ENCODE results near the gene RNMT. TPM values are rescaled to one million over a fixed set of nuclear protein-coding genes. Genes with fewer than 3 reads are reported as not detected.

RNMT gene
- total RNA-seq, 4 donors from 2014 or later, result 26.7 to 45.9 (median 34.0) TPM

DNA sequence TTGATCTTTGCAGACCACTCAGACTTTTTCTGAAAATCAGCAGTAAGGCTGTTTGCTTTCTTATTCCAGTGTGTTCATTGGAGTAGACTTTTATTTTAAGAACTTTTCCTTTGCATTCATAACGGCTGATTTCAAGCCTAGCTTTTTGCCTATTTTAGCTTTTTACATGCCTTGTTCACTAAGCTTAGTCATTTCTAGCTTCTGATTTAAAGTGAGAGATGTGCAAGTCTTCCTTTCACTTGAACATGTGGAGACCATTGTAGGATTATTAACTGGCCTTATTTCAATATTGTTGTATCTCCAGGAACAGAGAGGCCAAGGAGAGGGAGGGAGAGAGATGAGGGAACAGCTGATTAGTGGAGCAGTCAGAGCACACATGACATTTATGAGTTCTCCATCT, 32.1 kb downstream of the RNMT start:
- Histone ChIP-seq H3K4me1 (peaks cover 0 to 7% of the 10 kb centered on the region in 2 donors), H3K9me3 (no peaks in the 10 kb centered on the region), H3K27ac (no peak overlapping the region), H3K27me3 (no peaks in the 10 kb centered on the region), H3K4me3 (replicated peaks in 1 of 3) (no peak overlapping the region), H3K36me3 (peaks cover 17 to 24% of the 10 kb centered on the region in 2 donors)
- intact Hi-C loops (cut with DNase I), result no loop called here
- 80 to 91% methylated on average over 1 of the region's 1 CpG for WGBS, 2 donors
- DNase-seq, result no peak
- TF ChIP-seq, protein P1, sequence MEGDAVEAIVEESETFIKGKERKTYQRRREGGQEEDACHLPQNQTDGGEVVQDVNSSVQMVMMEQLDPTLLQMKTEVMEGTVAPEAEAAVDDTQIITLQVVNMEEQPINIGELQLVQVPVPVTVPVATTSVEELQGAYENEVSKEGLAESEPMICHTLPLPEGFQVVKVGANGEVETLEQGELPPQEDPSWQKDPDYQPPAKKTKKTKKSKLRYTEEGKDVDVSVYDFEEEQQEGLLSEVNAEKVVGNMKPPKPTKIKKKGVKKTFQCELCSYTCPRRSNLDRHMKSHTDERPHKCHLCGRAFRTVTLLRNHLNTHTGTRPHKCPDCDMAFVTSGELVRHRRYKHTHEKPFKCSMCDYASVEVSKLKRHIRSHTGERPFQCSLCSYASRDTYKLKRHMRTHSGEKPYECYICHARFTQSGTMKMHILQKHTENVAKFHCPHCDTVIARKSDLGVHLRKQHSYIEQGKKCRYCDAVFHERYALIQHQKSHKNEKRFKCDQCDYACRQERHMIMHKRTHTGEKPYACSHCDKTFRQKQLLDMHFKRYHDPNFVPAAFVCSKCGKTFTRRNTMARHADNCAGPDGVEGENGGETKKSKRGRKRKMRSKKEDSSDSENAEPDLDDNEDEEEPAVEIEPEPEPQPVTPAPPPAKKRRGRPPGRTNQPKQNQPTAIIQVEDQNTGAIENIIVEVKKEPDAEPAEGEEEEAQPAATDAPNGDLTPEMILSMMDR (IDR thresholded peaks at IDR 0.05), result no peak
- no peak for TF ChIP-seq POLR2A (IDR thresholded peaks at IDR 0.05)

DNA sequence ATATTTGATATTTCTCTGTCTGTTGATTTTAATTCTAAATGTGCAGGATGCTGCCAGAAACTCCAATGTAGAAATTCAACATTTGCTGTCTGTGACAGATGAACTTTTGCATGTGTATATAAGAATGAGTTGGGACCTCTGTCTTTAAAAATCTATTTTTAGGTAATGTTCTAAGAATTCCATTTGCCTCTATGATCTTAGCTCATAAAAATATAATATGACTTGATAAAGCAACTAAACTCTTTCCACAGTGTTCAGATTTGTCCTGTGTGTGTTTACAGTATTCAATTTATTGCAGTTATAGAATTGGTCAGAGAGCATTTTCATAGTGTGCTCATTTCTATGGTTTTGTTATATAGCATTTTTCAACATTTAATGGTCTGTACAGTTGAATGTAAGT, 33.6 kb downstream of the RNMT start:
- Histone ChIP-seq H3K4me3 (replicated peaks in 1 of 3) (no peak overlapping the region), H3K36me3 (peaks cover 13% of the 10 kb centered on the region in 2 donors), H3K27ac (no peak overlapping the region), H3K9me3 (no peaks in the 10 kb centered on the region), H3K27me3 (no peaks in the 10 kb centered on the region), H3K4me1 (peaks cover 0 to 7% of the 10 kb centered on the region in 2 donors)
- TF ChIP-seq, protein P1 (IDR thresholded peaks at IDR 0.05), result no peak
- no peak for TF ChIP-seq POLR2A (IDR thresholded peaks at IDR 0.05)
- intact Hi-C loops (cut with DNase I), result no loop called here
- no peak for DNase-seq

DNA sequence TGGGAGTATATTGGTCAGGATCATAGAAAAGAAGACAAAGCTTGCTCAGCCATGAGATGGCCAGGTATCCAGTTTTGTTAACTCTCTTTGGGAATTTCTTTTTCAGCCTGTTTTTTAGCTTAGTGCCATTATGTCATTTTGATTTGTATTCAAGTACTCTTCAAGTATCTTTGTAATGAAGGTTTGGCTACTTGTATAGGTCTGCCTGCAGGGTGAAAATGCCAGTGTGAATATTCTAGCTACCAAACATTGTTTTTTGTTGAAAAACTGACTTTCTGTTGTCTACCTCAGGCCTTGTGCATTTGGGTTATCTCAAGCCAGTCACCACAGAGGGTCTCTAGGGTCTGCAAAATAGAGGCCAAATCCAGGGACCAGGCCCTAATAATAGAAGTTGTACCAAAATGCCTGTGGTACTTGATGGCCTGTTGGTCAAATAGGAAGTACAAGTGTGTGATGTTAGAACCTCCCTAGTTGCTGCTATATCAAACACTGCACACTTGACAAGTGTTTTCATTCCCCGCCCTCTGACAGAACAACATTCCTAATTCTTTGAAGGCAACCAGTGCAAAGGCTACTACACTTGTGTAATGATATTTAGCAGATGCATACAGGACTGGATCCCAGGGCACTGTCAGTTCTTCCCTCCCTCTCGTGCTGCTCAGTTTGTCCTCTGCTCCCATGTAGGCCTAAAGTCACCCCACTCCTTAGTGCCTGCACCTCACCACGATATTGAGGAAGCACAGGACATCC, 36.4 kb downstream of the RNMT start:
- TF ChIP-seq, protein P1 (IDR thresholded peaks at IDR 0.05), result no peak
- TF ChIP-seq POLR2A (IDR thresholded peaks at IDR 0.05), result no peak
- Histone ChIP-seq H3K36me3 (peaks cover 0 to 3% of the 10 kb centered on the region in 2 donors), H3K4me3 (replicated peaks in 1 of 3) (no peak overlapping the region), H3K4me1 (peaks cover 0 to 7% of the 10 kb centered on the region in 2 donors), H3K27ac (no peak overlapping the region), H3K27me3 (no peaks in the 10 kb centered on the region), H3K9me3 (no peaks in the 10 kb centered on the region)
- DNase-seq, result no peak
- intact Hi-C loops (cut with DNase I), result no loop called here
- 96% methylated on average over 3 of the region's 3 CpGs for WGBS, 2 donors

DNA sequence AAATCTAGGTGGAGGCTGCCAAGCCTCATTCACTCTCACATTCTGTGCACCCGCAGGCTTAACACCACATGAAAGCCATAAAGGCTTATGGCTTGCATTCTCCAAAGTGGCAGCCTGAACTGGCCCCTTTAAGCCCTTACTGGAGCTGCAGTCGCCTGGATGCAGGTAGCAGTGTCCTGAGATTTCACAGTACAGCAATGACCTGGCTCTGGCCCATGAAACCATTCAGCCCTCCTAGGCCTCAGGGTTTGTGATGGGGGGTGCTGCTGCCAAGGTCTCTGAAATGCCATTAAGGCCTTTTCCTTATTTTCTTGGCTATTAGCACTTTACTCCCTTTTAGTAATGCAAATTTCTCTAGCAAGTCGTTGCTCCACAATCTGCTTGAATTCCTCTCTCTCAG, 48.6 kb downstream of the RNMT start:
- DNase-seq, result no peak
- no peaks in the 10 kb centered on the region for H3K9me3 ChIP-seq
- H3K36me3 ChIP-seq, result no peaks in the 10 kb centered on the region
- H3K27ac ChIP-seq, result no peak overlapping the region
- intact Hi-C loops (cut with DNase I), result no loop called here
- H3K27me3 ChIP-seq, result no peaks in the 10 kb centered on the region
- 58 to 66% methylated on average over 3 of the region's 3 CpGs for WGBS, 2 donors
- TF ChIP-seq, protein P1 (IDR thresholded peaks at IDR 0.05), result no peak
- TF ChIP-seq POLR2A (IDR thresholded peaks at IDR 0.05), result no peak
- H3K4me3 ChIP-seq (replicated peaks in 1 of 3), result no peak overlapping the region
- H3K4me1 ChIP-seq, result no peaks in the 10 kb centered on the region

DNA sequence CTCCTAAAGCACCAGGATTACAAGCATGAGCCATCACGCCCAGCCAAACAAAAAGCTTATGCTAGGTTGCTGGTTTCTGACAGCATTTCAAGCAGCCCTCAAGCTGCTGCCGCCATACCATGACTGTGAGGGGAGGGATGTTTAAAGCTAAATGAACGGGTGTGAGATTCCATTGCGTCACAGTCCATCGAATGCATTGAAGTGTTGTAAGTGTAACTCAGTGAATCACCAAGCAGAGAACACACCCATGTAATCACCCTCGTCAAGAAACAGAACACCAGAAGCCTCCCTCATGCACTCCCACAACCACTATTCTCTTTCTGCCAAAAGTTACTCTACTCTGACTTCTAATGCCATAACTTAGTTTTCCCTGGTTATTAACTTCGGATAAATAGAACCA, 64.7 kb downstream of the RNMT start:
- H3K4me3 ChIP-seq (replicated peaks in 1 of 3), result no peak overlapping the region
- TF ChIP-seq, protein P1 (IDR thresholded peaks at IDR 0.05), result no peak
- no peak for TF ChIP-seq POLR2A (IDR thresholded peaks at IDR 0.05)
- no peaks in the 10 kb centered on the region for H3K4me1 ChIP-seq
- H3K9me3 ChIP-seq, result no peaks in the 10 kb centered on the region
- H3K36me3 ChIP-seq, result no peaks in the 10 kb centered on the region
- H3K27me3 ChIP-seq, result no peaks in the 10 kb centered on the region
- DNase-seq, result no peak
- no peak overlapping the region for H3K27ac ChIP-seq
- WGBS, 2 donors, result 63 to 70% methylated on average over 7 of the region's 7 CpGs
- intact Hi-C loops (cut with DNase I), result no loop called here
